NB4 (cell line): Measurements from ENCODE around the gene ZFP62.
A peak's percentile ranks its signal among the peaks of the same experiment; 100 is the strongest.

Source experiments
- DNase-seq: peaks from one replicate; pipeline ENCODE4 v3.0.0; 2010; ENCODE audit warnings: low read depth
- H3K4me3 ChIP-seq: one replicate; pipeline ENCODE4 v1.5.1; 2011; ENCODE audit warnings: mild to moderate bottlenecking, low read depth, low read length, moderate library complexity
- CTCF ChIP-seq: IDR thresholded peaks from one replicate; pipeline ENCODE4 v1.5.1; 2012; ENCODE audit warnings: low read depth, low read length
- MAX ChIP-seq: IDR thresholded peaks from 2 replicates; pipeline ENCODE4 v1.6.1; 2011; ENCODE audit warnings: low read depth, low read length
- MYC ChIP-seq: IDR thresholded peaks from 2 replicates; pipeline ENCODE4 v1.6.1; 2011; ENCODE audit warnings: low read depth, low read length
- POLR2A ChIP-seq: IDR thresholded peaks from 2 replicates; pipeline ENCODE4 v1.6.1; 2011; ENCODE audit warnings: mild to moderate bottlenecking; ENCODE audit not compliant: insufficient read length; ENCODE audit errors: extremely low read depth

ZFP62 gene

GRCh38 chr5:180869587-180869986, 8.5 kb upstream of the ZFP62 start:
- no peak overlapping the region for H3K4me3 ChIP-seq
- no peak for TF ChIP-seq MAX
- TF ChIP-seq POLR2A = no peak
- no peak for TF ChIP-seq MYC
- DNase-seq = no peak

- TF ChIP-seq POLR2A = no peak
- TF ChIP-seq CTCF = peak; percentile 87
- DNase-seq = peak; percentile 78
- no peak overlapping the region for H3K4me3 ChIP-seq
Observed at GRCh38 chr5:180868960-180869359, 7.9 kb upstream of the ZFP62 start.

- DNase-seq = no peak
- no peak overlapping the region for H3K4me3 ChIP-seq
- no peak for TF ChIP-seq POLR2A
- no peak for TF ChIP-seq CTCF
- TF ChIP-seq MAX = no peak
- no peak for TF ChIP-seq MYC
Observed at GRCh38 chr5:180866985-180867384, 5.9 kb upstream of the ZFP62 start.

- H3K4me3 ChIP-seq = no peak overlapping the region
- no peak for DNase-seq
- TF ChIP-seq CTCF = no peak
- no peak for TF ChIP-seq POLR2A
- no peak for TF ChIP-seq MAX
- TF ChIP-seq MYC = no peak
Observed at GRCh38 chr5:180865981-180866695, 5.1 kb upstream of the ZFP62 start.

GRCh38 chr5:180862645-180863044, 1.6 kb upstream of the ZFP62 start:
- DNase-seq = no peak
- TF ChIP-seq MYC = no peak
- TF ChIP-seq MAX = no peak
- TF ChIP-seq CTCF = no peak
- TF ChIP-seq POLR2A = no peak

GRCh38 chr5:180860273-180860886, 696 bp downstream of the ZFP62 start:
- TF ChIP-seq MYC = no peak
- peak; percentile 6; the same call in 1 of the 2 replicates for TF ChIP-seq MAX
- peak; percentile 4 for TF ChIP-seq CTCF
- H3K4me3 ChIP-seq = peak overlapping the region; percentile 88
- peak; percentile 75 for DNase-seq

More at GRCh38 chr5:180862645-180863044, 1.6 kb upstream of the ZFP62 start:
- no peak overlapping the region for H3K4me3 ChIP-seq
